Activated CD4-positive, alpha-beta memory T cell treated with anti-CD3 and anti-CD28 coated beads, Interleukin-2, amount 10 ng/mL, durations not matched to agents 7 days and 5 days (primary cell): Measurements from ENCODE around the gene ZRANB1. TPM values are rescaled to one million over a fixed set of nuclear protein-coding genes. Genes with fewer than 3 reads are reported as not detected.
A peak's percentile ranks its signal among the peaks of the same experiment; 100 is the strongest.

Experiments
- CTCF ChIA-PET: fragments of 350-600 bp; sonication (Branson Sonifier 250); formaldehyde crosslinking; loops from one replicate; lab custom pipeline; 2021; ENCODE audit warnings: antibody characterized with exemption, inconsistent platforms; lab: Charles Lee
- POLR2A ChIA-PET: fragments of 350-600 bp; sonication (Branson Sonifier 250); formaldehyde crosslinking; loops from one replicate; lab custom pipeline; 2021; ENCODE audit warnings: antibody characterized with exemption; lab: Charles Lee
- DNase-seq: peaks from one replicate; pipeline ENCODE4 v3.0.0-alpha.2; 2020
- H3K27ac Mint-ChIP-seq: one replicate; pipeline ENCODE4 v1.8.0; 2021; ENCODE audit warnings: mild to moderate bottlenecking, mixed read lengths
- H3K27me3 Mint-ChIP-seq: one replicate; pipeline ENCODE4 v1.8.0; 2021; ENCODE audit warnings: mixed read lengths
- H3K36me3 Mint-ChIP-seq: one replicate; pipeline ENCODE4 v1.8.0; 2021; ENCODE audit warnings: low read depth, mixed read lengths
- H3K4me1 Mint-ChIP-seq: one replicate; pipeline ENCODE4 v1.8.0; 2021; ENCODE audit warnings: mixed read lengths
- H3K4me3 Mint-ChIP-seq: one replicate; pipeline ENCODE4 v1.8.0; 2021; ENCODE audit warnings: mild to moderate bottlenecking, mixed read lengths
- H3K9me3 Mint-ChIP-seq: one replicate; pipeline ENCODE4 v1.8.0; 2021; ENCODE audit warnings: mixed read lengths
- total RNA-seq, 2 experiments: library from RNA; stranded (reverse); gene quantifications; one replicate each; pipeline ENCODE4 v1.2.3, GENCODE V29; 2021

Gene ZRANB1
- total RNA-seq, 2 experiments from 2014 or later: 11.2 to 12.3 TPM

- ChIA-PET POLR2A (interaction anchor here (1.0 kb wide), 1 partner anchor 44 kb away, joined by 3 read pairs; no protein-coding TSS in a partner anchor), CTCF (no interaction called here)
- H3K27ac Mint-ChIP-seq: no peak overlapping the region
- H3K4me3 Mint-ChIP-seq: no peak overlapping the region
- H3K27me3 Mint-ChIP-seq: no peaks in the 10 kb centered on the region
- H3K4me1 Mint-ChIP-seq: no peaks in the 10 kb centered on the region
- H3K36me3 Mint-ChIP-seq: no peaks in the 10 kb centered on the region
- DNase-seq: no peak
- no peaks in the 10 kb centered on the region for H3K9me3 Mint-ChIP-seq
Measured at GRCh38 chr10:125001313-125002046, 59.6 kb downstream of the ZRANB1 start.

- DNase-seq: no peak
- H3K4me1 Mint-ChIP-seq: no peaks in the 10 kb centered on the region
- no peak overlapping the region for H3K4me3 Mint-ChIP-seq
- H3K9me3 Mint-ChIP-seq: no peaks in the 10 kb centered on the region
- no peaks in the 10 kb centered on the region for H3K27me3 Mint-ChIP-seq
- POLR2A ChIA-PET: interaction anchor here (1.0 kb wide), 1 partner anchor 43 kb away, joined by 3 read pairs; no protein-coding TSS in a partner anchor
- CTCF ChIA-PET: no interaction called here
- no peak overlapping the region for H3K27ac Mint-ChIP-seq
- no peaks in the 10 kb centered on the region for H3K36me3 Mint-ChIP-seq
Measured at GRCh38 chr10:125002047-125002422, 60.1 kb downstream of the ZRANB1 start.

DNA sequence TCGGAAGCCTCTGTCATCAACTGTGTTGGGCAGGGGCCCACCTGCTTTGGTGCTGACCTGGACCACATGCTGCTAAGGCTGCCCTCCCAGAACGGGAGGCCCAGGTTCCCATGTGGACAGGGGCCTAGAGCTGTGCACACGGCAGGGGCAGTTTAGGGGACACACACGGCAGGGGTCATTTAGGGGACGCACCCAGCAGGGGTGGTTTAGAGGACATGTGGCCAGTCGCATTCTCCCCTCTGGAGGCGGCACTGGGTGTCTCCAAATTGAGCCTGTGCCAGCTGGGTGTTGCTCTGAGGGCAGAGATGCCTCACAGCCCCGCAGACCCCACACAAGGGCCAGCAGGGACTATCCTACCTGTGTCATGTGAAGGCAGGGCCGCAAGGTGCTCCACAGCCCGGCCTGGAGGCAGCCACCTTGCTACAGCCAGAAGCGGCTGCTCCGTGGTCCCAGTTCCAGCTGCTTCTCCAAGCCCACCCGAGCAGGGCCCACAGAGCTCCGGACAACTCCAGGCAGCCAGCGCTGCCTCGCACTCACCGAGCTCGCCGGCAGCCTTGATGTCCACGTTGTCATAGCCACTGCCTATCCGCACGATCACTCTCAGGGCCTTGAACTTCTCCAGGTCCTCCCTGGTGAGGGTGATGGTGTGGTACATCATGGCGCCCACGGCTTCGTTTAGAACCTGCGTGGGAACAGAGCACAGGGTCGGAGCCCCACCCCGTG lies 60.7 kb downstream of the ZRANB1 start:
- H3K27ac Mint-ChIP-seq: no peak overlapping the region
- no peak overlapping the region for H3K4me3 Mint-ChIP-seq
- ChIA-PET CTCF (no interaction called here), POLR2A (interaction anchor here (1.0 kb wide), 1 partner anchor 43 kb away, joined by 3 read pairs; no protein-coding TSS in a partner anchor)
- H3K4me1 Mint-ChIP-seq: no peaks in the 10 kb centered on the region
- H3K36me3 Mint-ChIP-seq: no peaks in the 10 kb centered on the region
- H3K9me3 Mint-ChIP-seq: no peaks in the 10 kb centered on the region
- no peaks in the 10 kb centered on the region for H3K27me3 Mint-ChIP-seq
- DNase-seq: no peak

DNA sequence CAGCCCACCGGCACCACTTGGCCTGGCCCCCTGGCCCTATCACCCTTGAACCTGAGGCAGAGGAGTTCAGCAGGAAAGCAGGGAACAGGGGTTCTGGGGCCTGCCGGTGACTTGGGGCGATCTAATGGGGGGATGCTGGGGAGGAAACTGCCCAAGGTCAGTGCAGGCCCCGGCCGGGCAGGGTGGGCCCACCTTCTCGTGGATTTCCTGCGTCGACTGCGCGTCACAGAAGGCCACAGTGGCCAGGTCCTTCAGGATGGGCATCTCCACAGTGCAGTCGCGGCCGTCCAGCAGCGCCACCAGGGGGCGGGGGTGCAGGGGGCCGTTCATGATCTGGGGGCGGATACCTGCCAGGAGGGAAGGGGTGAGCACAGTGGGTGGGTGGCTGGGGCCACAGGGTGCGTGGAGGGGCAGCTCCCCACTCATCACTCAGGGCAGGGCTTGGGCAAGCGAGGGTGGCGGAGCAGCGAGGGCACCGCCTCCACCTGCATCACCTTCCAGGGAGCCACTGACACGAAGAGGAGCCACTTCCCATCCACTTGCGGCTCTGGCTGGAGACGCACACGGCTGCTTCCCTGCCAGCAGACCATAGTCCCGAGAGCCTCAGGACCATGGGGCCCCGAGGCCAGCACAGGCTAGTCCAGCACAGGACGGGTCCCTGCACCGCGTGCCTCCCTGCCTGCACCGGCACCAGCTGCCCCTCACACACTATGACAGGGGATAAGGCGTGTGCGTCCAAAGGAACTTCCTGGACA lies 61.4 kb downstream of the ZRANB1 start:
- H3K4me1 Mint-ChIP-seq: no peaks in the 10 kb centered on the region
- H3K27me3 Mint-ChIP-seq: no peaks in the 10 kb centered on the region
- no peak overlapping the region for H3K4me3 Mint-ChIP-seq
- peak overlapping the region; percentile 21 for H3K27ac Mint-ChIP-seq
- POLR2A ChIA-PET: no interaction called here
- DNase-seq: no peak
- H3K36me3 Mint-ChIP-seq: no peaks in the 10 kb centered on the region
- CTCF ChIA-PET: no interaction called here
- H3K9me3 Mint-ChIP-seq: no peaks in the 10 kb centered on the region

DNA sequence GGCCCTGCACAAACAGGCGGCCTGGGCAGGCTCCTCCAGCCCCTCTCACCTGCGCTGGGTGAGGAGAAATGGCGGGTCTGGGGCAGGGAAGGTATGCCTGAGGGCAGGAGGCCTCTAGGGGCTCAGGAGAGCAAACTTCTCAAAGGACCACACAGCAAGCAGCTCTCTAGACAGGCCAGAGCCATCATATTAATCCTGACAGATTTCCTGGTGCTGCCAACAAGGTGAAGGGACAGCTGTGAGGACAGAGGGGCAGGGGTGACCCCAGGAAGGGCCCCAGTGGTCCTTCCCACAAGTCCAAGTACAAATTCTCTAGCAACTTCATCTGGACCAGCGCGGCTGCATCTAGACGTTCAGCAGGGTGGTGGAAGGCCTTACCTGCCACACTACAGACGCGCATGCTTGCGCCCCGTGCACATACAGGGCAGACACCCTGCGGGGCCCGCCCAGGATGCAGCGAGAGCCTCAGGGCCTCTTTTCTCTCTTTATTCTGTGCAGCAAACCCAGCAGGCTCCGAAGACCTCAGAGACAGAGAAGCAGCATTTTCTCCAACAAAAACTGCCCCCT lies 62.1 kb downstream of the ZRANB1 start:
- Mint-ChIP-seq H3K4me1 (no peaks in the 10 kb centered on the region), H3K4me3 (no peak overlapping the region), H3K27ac (peak overlapping the region; percentile 21), H3K9me3 (no peaks in the 10 kb centered on the region), H3K36me3 (no peaks in the 10 kb centered on the region), H3K27me3 (peaks cover 6% of the 10 kb centered on the region)
- no peak for DNase-seq
- CTCF ChIA-PET: no interaction called here
- POLR2A ChIA-PET: no interaction called here

DNA sequence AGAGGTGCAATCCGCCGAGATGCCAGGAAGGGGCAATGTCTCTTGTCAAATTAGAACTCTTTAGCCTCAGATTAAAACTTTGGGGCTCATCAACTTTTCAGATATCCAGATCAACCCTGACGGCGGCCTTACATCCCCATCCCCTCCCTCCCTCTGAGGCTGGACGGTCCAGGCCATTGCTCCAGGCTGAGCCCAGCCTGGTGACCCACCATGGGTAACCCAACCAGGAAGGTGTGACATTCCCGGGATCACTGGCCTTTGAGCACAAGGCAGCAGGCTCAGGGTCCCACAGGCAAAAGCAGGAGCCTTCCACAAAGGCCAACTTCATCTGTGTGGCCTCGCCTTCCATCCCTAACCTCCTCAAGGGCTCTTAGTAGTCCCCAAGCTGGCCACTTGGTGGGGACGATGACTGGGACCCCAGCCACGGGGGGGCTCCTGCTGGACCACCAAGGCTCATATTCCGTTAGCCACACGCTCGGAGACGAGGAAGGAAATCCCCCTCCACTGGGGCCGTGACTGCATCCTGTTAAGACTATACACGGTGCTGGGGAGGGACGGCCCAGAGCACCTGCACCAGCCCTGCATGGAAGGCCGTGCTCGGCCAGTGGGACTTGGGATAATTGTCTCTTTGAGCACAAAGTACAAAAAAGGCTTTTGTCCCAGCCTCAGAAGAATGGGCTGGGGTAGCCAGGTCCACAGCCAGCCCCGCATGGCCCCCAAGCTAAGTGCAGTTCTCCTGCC lies 62.8 kb downstream of the ZRANB1 start:
- no peaks in the 10 kb centered on the region for H3K36me3 Mint-ChIP-seq
- no peak for DNase-seq
- ChIA-PET POLR2A (no interaction called here), CTCF (no interaction called here)
- no peak overlapping the region for H3K4me3 Mint-ChIP-seq
- no peaks in the 10 kb centered on the region for H3K4me1 Mint-ChIP-seq
- H3K9me3 Mint-ChIP-seq: no peaks in the 10 kb centered on the region
- no peak overlapping the region for H3K27ac Mint-ChIP-seq
- peaks cover 9% of the 10 kb centered on the region for H3K27me3 Mint-ChIP-seq

DNA sequence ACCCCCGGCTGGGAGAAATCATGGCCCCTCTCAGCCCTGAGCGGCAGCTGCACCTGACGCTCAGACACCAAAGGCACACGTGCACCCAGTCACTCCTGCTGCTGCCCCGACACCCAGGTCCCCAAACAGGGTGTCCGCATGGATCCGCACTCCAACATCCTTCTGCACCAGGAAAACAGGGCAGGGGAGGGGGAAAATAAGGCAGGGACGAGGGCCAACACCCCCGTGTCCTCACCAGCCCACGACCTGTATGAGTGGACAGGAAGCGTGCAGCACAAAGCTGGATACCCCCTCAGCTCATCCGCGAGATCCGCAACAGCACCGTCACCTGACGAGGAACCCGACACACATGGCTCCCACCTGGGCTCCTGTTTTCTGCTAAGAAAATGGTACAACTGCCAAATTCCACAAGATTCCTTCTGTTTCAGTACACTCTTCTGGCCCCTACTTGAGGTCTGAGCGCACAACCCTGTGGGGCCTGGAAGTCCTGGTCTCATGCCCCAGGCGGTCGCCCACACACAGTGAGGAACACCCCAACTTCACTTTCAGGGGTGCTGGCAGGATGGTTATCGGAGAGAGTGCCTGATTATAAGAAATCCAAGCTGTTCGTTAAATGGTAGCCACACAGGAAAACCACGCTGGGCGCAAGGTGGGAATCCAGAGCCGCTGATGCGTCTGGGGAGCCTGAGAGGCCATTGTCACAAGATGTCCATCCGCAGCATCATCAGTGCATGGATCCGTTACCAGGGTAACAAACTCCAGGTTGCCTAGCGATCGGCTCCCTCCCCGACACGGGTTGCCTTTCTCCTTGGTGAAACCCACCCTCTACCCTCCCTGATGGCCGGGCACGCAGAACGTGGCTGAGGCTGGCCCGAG lies 63.6 kb downstream of the ZRANB1 start:
- H3K4me3 Mint-ChIP-seq: no peak overlapping the region
- no peak overlapping the region for H3K27ac Mint-ChIP-seq
- H3K9me3 Mint-ChIP-seq: no peaks in the 10 kb centered on the region
- POLR2A ChIA-PET: no interaction called here
- no peaks in the 10 kb centered on the region for H3K4me1 Mint-ChIP-seq
- H3K36me3 Mint-ChIP-seq: no peaks in the 10 kb centered on the region
- peaks cover 14% of the 10 kb centered on the region for H3K27me3 Mint-ChIP-seq
- CTCF ChIA-PET: no interaction called here
- no peak for DNase-seq

- ChIA-PET POLR2A (no interaction called here), CTCF (no interaction called here)
- Mint-ChIP-seq H3K4me1 (no peaks in the 10 kb centered on the region), H3K27me3 (peaks cover 14% of the 10 kb centered on the region), H3K36me3 (no peaks in the 10 kb centered on the region), H3K9me3 (no peaks in the 10 kb centered on the region), H3K27ac (no peak overlapping the region), H3K4me3 (no peak overlapping the region)
- DNase-seq: no peak
Measured at GRCh38 chr10:125006188-125006680, 64.3 kb downstream of the ZRANB1 start.

GRCh38 chr10:125006921-125007426 lies 65.1 kb downstream of the ZRANB1 start:
- Mint-ChIP-seq H3K27ac (no peak overlapping the region), H3K36me3 (no peaks in the 10 kb centered on the region), H3K27me3 (peaks cover 14% of the 10 kb centered on the region), H3K4me3 (no peak overlapping the region), H3K4me1 (no peaks in the 10 kb centered on the region), H3K9me3 (no peaks in the 10 kb centered on the region)
- POLR2A ChIA-PET: no interaction called here
- CTCF ChIA-PET: no interaction called here
- DNase-seq: no peak

DNA sequence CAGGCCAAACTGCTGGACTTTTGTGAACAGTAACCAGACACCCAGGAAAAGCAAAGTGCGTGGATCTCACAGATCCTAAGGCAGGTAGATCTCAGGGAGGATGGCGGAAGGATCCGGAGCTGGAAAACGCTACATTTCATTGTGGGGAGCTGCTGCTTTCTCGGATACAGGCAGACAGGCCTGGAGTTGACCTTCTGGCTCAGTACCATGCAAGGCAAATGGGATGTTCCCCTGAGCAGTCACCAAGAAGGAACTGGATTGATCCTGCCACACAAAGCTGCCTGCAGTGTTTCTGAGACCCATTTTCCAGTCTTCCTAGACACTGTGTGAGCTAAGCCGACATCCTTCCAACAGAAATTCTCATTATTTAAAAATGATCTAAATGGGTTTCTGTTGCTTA lies 65.5 kb downstream of the ZRANB1 start:
- Mint-ChIP-seq H3K27ac (no peak overlapping the region), H3K4me1 (no peaks in the 10 kb centered on the region), H3K9me3 (no peaks in the 10 kb centered on the region), H3K27me3 (peaks cover 14% of the 10 kb centered on the region), H3K4me3 (no peak overlapping the region), H3K36me3 (no peaks in the 10 kb centered on the region)
- DNase-seq: no peak
- ChIA-PET POLR2A (no interaction called here), CTCF (no interaction called here)

DNA sequence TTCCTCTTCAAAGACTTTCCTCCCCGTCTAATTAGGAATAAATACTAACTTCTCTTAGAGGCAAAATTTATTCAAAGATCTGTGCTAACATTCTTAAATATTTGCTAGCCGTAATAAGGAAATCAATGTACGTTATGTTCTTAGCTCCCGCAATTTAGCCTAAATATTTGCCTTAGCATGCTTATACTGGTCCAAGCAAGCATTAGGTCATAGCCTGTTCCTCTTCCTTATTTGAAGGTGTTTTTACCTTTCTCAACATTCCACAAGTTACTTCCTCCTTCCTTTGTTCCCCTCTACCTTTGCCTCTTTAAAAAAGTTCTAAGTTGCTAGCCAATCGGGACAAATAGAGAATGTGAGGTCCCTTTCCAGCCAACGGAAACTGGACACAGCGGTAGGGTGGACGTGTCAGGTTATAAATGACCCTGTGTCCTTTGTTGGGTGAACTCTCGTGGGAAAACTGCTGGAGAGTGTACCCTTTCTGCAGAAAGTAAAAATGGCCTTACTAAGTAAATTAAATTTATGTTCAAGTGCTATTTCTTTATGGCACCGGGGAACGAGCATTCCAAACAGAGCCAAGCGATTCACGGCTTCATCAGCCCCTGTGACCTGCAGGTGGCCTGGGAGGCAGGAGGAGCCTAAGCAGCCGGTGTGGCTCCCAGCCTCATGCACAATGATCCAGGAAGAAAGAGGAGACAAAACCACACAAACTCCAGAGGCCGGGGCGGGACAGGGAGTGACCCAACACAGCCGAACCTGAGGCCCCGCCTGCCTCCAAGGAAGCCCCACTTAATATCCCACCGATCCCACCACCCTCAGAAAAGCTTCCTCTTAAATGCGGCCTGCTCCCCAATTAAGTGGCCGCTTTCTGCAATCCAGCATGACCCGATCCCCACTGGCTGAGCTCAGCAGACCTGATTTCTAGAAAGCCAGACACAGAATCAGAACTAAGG lies 67.0 kb downstream of the ZRANB1 start:
- H3K4me3 Mint-ChIP-seq: no peak overlapping the region
- H3K36me3 Mint-ChIP-seq: no peaks in the 10 kb centered on the region
- ChIA-PET CTCF (interaction anchor here (2.5 kb wide), 1 partner anchor 9 kb away, joined by 6 read pairs; no protein-coding TSS in a partner anchor), POLR2A (no interaction called here)
- no peaks in the 10 kb centered on the region for H3K9me3 Mint-ChIP-seq
- DNase-seq: no peak
- H3K27me3 Mint-ChIP-seq: peaks cover 20% of the 10 kb centered on the region
- peaks cover 1% of the 10 kb centered on the region for H3K4me1 Mint-ChIP-seq
- no peak overlapping the region for H3K27ac Mint-ChIP-seq
